OCI-M1 (cell line): Measurements from ENCODE around the gene PKP1.

Experiments used
- DNase-seq: peaks from one replicate; lab custom pipeline; 2025; lab: John Stamatoyannopoulos, UW

Gene PKP1

GRCh38 chr1:201328576-201328975 is 45.3 kb downstream of the PKP1 start:
- DNase-seq: no peak

- no peak for DNase-seq
Measured at GRCh38 chr1:201329286-201329685, 46.0 kb downstream of the PKP1 start.

GRCh38 chr1:201329801-201330200 is 46.5 kb downstream of the PKP1 start:
- no peak for DNase-seq

- no peak for DNase-seq
Measured at GRCh38 chr1:201330541-201330940, 47.2 kb downstream of the PKP1 start.

GRCh38 chr1:201331166-201331565 is 47.9 kb downstream of the PKP1 start:
- DNase-seq: no peak

GRCh38 chr1:201332021-201332420 is 48.7 kb downstream of the PKP1 start:
- no peak for DNase-seq

GRCh38 chr1:201332616-201333335 is 49.5 kb downstream of the PKP1 start:
- no peak for DNase-seq

GRCh38 chr1:201334325-201335173 is 51.2 kb downstream of the PKP1 start:
- DNase-seq: no peak

- DNase-seq: no peak
Measured at GRCh38 chr1:201335174-201335870, 52.0 kb downstream of the PKP1 start.

- DNase-seq: no peak
Measured at GRCh38 chr1:201335901-201336300, 52.6 kb downstream of the PKP1 start.

GRCh38 chr1:201336711-201337450 is 53.6 kb downstream of the PKP1 start:
- no peak for DNase-seq

- DNase-seq: no peak
Measured at GRCh38 chr1:201341377-201341776, 58.1 kb downstream of the PKP1 start.

GRCh38 chr1:201344206-201345080 is 61.1 kb downstream of the PKP1 start:
- no peak for DNase-seq

- DNase-seq: no peak
Measured at GRCh38 chr1:201345081-201345355, 61.7 kb downstream of the PKP1 start.

GRCh38 chr1:201346337-201346939 is 63.1 kb downstream of the PKP1 start:
- peak; percentile 44 for DNase-seq

- DNase-seq: no peak
Measured at GRCh38 chr1:201346987-201347386, 63.7 kb downstream of the PKP1 start.

GRCh38 chr1:201347498-201348210 is 64.3 kb downstream of the PKP1 start:
- DNase-seq: no peak

- DNase-seq: peak; percentile 56
Measured at GRCh38 chr1:201348211-201348566, 64.9 kb downstream of the PKP1 start.

GRCh38 chr1:201349092-201349491 is 65.8 kb downstream of the PKP1 start:
- no peak for DNase-seq

GRCh38 chr1:201350361-201350725 is 67.0 kb downstream of the PKP1 start:
- no peak for DNase-seq
